ENCODE data around the gene OASL. TPM values are rescaled to one million over a fixed set of nuclear protein-coding genes. Genes with fewer than 3 reads are reported as not detected.
"Not testable (repeated sequence)": the region's sequence is repeated elsewhere in the genome, so short reads cannot be mapped to it uniquely, and the experiment has no call there.

The OASL gene
- total RNA-seq, 1 donor from 2014 or later = 0.11 TPM

DNA sequence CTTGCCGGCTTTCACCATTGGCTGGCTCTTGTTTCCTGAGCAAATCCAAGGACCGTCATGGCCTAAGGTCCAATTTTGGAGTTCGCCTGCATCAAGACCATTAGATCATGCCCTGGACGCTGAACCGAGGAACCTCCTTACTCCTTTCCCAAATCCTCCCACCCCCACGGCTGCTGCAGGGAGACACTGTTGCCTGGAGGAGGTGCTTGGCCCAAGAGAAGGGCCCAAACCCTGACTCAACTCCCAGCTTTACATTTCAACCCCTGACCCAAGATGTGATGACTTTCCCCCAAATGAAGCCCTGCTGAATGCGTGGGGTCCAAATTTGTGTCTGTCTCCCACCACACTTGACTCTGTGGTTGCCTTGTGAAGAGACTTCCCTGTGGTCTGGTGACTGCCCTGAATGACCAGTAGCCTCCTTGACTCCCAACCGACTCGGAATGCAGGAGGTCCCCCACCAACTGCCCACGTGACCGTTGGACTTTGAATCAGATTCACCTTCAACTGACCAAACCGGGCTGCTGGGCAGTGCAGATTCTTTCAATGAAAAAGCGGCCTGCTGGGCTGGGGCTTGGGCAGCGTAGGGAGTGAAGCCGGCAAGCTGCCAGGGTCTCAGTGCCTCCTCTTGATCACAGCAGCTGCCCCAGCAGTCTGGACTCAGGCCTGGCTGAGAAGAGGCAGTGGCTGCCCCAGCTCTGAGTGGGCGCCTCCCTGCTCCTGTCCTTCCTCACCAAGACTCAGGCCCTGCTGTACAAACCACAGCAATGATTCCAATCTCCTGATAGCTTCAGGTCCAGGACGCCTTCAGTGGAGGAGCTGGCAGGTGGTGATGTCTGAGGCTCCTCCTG, 46.7 kb upstream of the OASL start:
- no peak for DNase-seq (ENCODE audit: low spot score in 2 of 2, unreplicated experiment in 2 of 2)
- peaks cover 13% of the 10 kb centered on the region for H3K27me3 Mint-ChIP-seq (ENCODE audit: low read depth)
- TF ChIP-seq, protein P1, sequence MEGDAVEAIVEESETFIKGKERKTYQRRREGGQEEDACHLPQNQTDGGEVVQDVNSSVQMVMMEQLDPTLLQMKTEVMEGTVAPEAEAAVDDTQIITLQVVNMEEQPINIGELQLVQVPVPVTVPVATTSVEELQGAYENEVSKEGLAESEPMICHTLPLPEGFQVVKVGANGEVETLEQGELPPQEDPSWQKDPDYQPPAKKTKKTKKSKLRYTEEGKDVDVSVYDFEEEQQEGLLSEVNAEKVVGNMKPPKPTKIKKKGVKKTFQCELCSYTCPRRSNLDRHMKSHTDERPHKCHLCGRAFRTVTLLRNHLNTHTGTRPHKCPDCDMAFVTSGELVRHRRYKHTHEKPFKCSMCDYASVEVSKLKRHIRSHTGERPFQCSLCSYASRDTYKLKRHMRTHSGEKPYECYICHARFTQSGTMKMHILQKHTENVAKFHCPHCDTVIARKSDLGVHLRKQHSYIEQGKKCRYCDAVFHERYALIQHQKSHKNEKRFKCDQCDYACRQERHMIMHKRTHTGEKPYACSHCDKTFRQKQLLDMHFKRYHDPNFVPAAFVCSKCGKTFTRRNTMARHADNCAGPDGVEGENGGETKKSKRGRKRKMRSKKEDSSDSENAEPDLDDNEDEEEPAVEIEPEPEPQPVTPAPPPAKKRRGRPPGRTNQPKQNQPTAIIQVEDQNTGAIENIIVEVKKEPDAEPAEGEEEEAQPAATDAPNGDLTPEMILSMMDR (IDR thresholded peaks at IDR 0.05; ENCODE audit: unreplicated experiment) = no peak
- peaks cover 3% of the 10 kb centered on the region for H3K4me1 Mint-ChIP-seq
- H3K36me3 Mint-ChIP-seq = no peaks in the 10 kb centered on the region
- H3K27ac Mint-ChIP-seq = no peak overlapping the region
- no peaks in the 10 kb centered on the region for H3K9me3 Mint-ChIP-seq
- H3K4me3 Mint-ChIP-seq = no peak overlapping the region

DNA sequence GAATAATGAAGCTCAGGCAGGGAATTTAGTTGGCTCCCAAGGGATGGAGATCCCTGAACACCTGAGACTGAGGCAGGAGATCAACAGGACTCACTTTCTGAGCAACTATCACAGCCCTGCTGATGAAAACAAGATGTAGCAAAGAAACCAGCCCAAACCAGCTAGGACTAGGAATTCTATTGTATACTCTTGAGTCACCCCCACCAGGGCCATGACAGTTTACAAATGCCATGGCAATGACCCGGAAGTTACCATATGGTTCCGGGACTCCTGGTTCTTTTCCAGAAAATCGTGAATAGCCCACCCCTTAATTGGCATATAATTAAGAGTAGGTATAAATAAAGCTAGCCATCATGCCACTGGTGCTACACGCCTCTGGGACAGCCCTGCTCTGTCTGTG, 46.0 kb upstream of the OASL start:
- no peaks in the 10 kb centered on the region for H3K36me3 Mint-ChIP-seq
- DNase-seq (ENCODE audit: low spot score in 2 of 2, unreplicated experiment in 2 of 2) = no peak
- H3K9me3 Mint-ChIP-seq = no peaks in the 10 kb centered on the region
- H3K4me3 Mint-ChIP-seq = no peak overlapping the region
- no peak overlapping the region for H3K27ac Mint-ChIP-seq
- peaks cover 13% of the 10 kb centered on the region for H3K27me3 Mint-ChIP-seq (ENCODE audit: low read depth)
- no peaks in the 10 kb centered on the region for H3K4me1 Mint-ChIP-seq
- TF ChIP-seq, protein P1 (IDR thresholded peaks at IDR 0.05; ENCODE audit: unreplicated experiment) = no peak

DNA sequence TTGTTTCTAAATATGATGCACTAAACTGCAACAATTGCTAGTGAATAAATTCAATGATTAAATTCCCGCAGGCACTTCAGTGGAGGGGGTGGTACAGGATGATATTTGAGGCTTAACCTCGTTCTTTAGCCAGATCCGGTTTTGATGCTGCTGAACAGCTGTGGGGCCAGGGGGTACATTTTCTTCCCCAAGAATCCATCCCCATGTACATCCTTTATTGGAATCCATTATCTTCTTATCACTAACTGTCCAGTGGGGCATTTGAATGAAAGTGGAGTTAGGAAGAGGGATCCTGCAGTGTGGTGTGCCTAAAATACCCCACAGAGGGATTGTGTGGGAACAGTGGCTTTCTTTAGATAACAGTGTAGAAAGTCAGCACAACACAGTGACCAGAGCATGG, 45.2 kb upstream of the OASL start:
- no peaks in the 10 kb centered on the region for H3K36me3 Mint-ChIP-seq
- peaks cover 13% of the 10 kb centered on the region for H3K27me3 Mint-ChIP-seq (ENCODE audit: low read depth)
- H3K4me3 Mint-ChIP-seq = no peak overlapping the region
- no peak for DNase-seq (ENCODE audit: low spot score in 2 of 2, unreplicated experiment in 2 of 2)
- no peaks in the 10 kb centered on the region for H3K9me3 Mint-ChIP-seq
- TF ChIP-seq, protein P1 (IDR thresholded peaks at IDR 0.05; ENCODE audit: unreplicated experiment) = no peak
- no peak overlapping the region for H3K27ac Mint-ChIP-seq
- no peaks in the 10 kb centered on the region for H3K4me1 Mint-ChIP-seq

DNA sequence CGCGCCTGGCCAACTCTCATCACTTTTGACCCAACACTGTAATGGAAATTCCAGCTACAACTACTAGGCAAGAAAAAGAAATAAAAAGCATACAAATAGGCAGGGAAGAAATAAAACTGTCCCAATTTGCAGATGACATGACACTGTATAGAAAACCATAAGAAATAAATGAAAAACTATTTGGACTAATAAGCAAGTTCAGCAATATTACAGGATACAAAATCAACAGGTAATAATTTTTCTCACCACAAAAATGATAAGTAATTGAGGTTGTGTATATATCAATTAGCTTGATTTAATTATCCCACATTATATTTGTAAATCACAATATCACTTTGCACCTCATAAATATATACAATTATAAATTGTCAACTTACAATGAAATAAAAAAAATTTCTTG, 41.9 kb upstream of the OASL start:
- Mint-ChIP-seq H3K27ac (no peak overlapping the region), H3K4me1 (no peaks in the 10 kb centered on the region), H3K27me3 (ENCODE audit: low read depth) (no peaks in the 10 kb centered on the region), H3K4me3 (no peak overlapping the region), H3K36me3 (no peaks in the 10 kb centered on the region), H3K9me3 (peaks cover 7% of the 10 kb centered on the region)
- no peak for DNase-seq (ENCODE audit: low spot score in 2 of 2, unreplicated experiment in 2 of 2)
- TF ChIP-seq, protein P1 (IDR thresholded peaks at IDR 0.05; ENCODE audit: unreplicated experiment) = no peak

DNA sequence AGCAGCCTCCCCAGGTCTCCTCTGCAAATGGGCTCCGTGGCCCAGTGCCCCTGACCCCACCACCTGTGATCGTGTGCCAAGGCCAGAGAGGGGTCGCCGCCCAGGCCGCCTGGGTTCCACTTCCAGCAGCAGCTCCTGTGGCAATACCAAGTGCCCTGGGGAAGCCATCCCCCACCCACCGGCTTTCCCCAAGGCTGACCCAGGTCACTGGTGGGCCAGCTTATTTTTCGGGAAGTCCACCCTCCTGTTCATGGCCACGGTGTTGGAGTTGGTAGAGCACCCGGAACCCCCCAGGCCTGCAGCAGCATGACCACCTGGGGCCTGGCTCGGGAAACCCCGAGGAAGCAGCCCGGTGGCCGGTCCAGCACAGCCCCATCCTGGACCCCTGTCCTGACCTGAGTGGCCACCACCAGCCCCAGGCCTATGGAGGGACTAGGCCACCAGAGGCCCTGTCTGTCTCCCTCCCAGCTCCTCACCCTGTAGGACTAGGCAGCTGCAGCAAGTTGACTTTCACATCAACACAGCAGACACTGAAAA, 40.8 kb upstream of the OASL start:
- peaks cover under 1% of the 10 kb centered on the region for H3K36me3 Mint-ChIP-seq
- H3K27ac Mint-ChIP-seq = no peak overlapping the region
- H3K4me1 Mint-ChIP-seq = no peaks in the 10 kb centered on the region
- DNase-seq (ENCODE audit: low spot score in 2 of 2, unreplicated experiment in 2 of 2) = no peak
- no peaks in the 10 kb centered on the region for H3K27me3 Mint-ChIP-seq (ENCODE audit: low read depth)
- H3K9me3 Mint-ChIP-seq = peaks cover 8% of the 10 kb centered on the region
- H3K4me3 Mint-ChIP-seq = no peak overlapping the region
- TF ChIP-seq, protein P1 (IDR thresholded peaks at IDR 0.05; ENCODE audit: unreplicated experiment) = no peak

DNA sequence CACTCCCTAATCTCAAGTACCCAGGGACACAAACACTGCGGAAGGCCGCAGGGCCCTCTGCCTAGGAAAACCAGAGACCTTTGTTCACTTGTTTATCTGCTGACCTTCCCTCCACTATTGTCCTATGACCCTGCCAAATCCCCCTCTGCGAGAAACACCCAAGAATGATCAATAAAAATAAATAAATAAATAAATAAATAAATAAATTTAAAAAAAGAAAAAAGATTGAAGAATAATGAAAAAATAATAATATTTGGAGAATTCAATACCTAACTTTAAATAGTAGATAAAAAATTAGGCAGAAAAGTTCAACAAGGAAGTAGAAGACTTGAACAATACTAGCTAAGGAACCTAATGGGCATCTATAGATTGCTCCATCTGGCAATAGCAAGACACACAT, 38.4 kb upstream of the OASL start:
- H3K4me3 Mint-ChIP-seq; H3K4me1 Mint-ChIP-seq; H3K27me3 Mint-ChIP-seq (ENCODE audit: low read depth); H3K36me3 Mint-ChIP-seq; H3K27ac Mint-ChIP-seq; DNase-seq (ENCODE audit: low spot score in 2 of 2, unreplicated experiment in 2 of 2): not testable (repeated sequence)
- peaks cover 28% of the 10 kb centered on the region for H3K9me3 Mint-ChIP-seq

DNA sequence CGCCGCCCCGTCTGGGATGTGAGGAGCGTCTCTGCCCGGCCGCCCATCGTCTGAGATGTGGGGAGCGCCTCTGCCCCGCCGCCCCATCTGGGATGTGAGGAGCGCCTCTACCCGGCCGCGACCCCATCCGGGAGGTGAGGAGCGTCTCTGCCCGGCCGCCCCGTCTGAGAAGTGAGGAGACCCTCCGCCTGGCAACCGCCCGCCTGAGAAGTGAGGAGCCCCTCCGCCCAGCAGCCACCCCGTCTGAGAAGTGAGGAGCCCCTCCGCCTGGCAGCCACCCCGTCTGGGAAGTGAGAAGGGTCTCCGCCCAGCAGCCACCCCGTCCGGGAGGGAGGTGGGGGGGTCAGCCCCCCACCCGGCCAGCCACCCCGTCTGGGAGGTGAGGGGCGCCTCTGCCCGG, 36.9 kb upstream of the OASL start:
- H3K27me3 Mint-ChIP-seq (ENCODE audit: low read depth); H3K4me3 Mint-ChIP-seq; DNase-seq (ENCODE audit: low spot score in 2 of 2, unreplicated experiment in 2 of 2); H3K27ac Mint-ChIP-seq; H3K4me1 Mint-ChIP-seq; H3K36me3 Mint-ChIP-seq: not testable (repeated sequence)
- peaks cover 28% of the 10 kb centered on the region for H3K9me3 Mint-ChIP-seq
